IMR-90 (cell line): ENCODE results near the gene LIMS3. TPM values are rescaled to one million over a fixed set of nuclear protein-coding genes. Genes with fewer than 3 reads are reported as not detected.
"Not testable (repeated sequence)": the region's sequence is repeated elsewhere in the genome, so short reads cannot be mapped to it uniquely, and the experiment has no call there.

Experiments
- ATAC-seq: fragments of 200-7000 bp; cut with Tn5 transposase; 2 replicates; pipeline ENCODE4 v1.9.1; 2020; ENCODE audit warnings: low read depth, mild to moderate bottlenecking, moderate library complexity
- BruUV-seq: library from RNA; stranded (reverse); fragments of 400-500 nt; replicated peaks from 2 replicates; lab custom pipeline; 2021; lab: Mats Ljungman, UMichigan
- CTCF ChIA-PET: fragments of 300-600 bp; formaldehyde crosslinking; extraction: SDS; loops from one replicate; lab custom pipeline; 2021; ENCODE audit warnings: antibody characterized with exemption; lab: Yijun Ruan, JAX
- POLR2A ChIA-PET: fragments of 300-600 bp; sonication (Branson Sonifier 250); formaldehyde crosslinking; loops from one replicate; lab custom pipeline; 2022; ENCODE audit warnings: antibody characterized with exemption; ENCODE audit not compliant: unreplicated experiment; lab: Charles Lee
- DNase-seq: peaks from one replicate; pipeline ENCODE4 v3.0.0; 2013
- H2AFZ ChIP-seq: replicated peaks from 2 replicates; pipeline ENCODE3; 2013; ENCODE audit warnings: low read length, mild to moderate bottlenecking; ENCODE audit not compliant: poor library complexity
- H2AK5ac ChIP-seq: 2 replicates; pipeline ENCODE4 v1.6.1; 2013; ENCODE audit warnings: low read depth, low read length, inconsistent platforms
- H2AK9ac ChIP-seq: replicated peaks from 2 replicates; pipeline ENCODE3; 2013; ENCODE audit warnings: mild to moderate bottlenecking, low read depth, low read length, moderate library complexity; ENCODE audit not compliant: poor library complexity
- H2BK120ac ChIP-seq: 2 replicates; pipeline ENCODE4 v1.6.1; 2013; ENCODE audit warnings: low read depth, low read length, inconsistent platforms
- H2BK15ac ChIP-seq: 3 replicates; pipeline ENCODE4 v1.6.1; 2013; ENCODE audit warnings: low read depth, low read length, inconsistent platforms
- H2BK20ac ChIP-seq: 2 replicates; pipeline ENCODE4 v1.6.1; 2013; ENCODE audit warnings: low read depth, mild to moderate bottlenecking, inconsistent platforms, low read length, moderate library complexity
- H2BK5ac ChIP-seq: 2 replicates; pipeline ENCODE4 v1.6.1; 2013; ENCODE audit warnings: mild to moderate bottlenecking, low read depth, low read length, inconsistent platforms; ENCODE audit not compliant: poor library complexity, severe bottlenecking
- H3K14ac ChIP-seq: replicated peaks from 2 replicates; pipeline ENCODE4 v1.6.1; 2013; ENCODE audit warnings: low read depth, low read length, inconsistent platforms
- H3K18ac ChIP-seq: 2 replicates; pipeline ENCODE4 v1.6.1; 2013; ENCODE audit warnings: low read depth, low read length, control low read depth
- H3K23ac ChIP-seq: 2 replicates; pipeline ENCODE4 v1.6.1; 2013; ENCODE audit warnings: low read depth, low read length, inconsistent platforms
- H3K27ac ChIP-seq: 2 replicates; pipeline ENCODE4 v1.5.1; 2013; ENCODE audit warnings: mild to moderate bottlenecking, control low read depth, low read length; ENCODE audit not compliant: insufficient read depth
- H3K27me3 ChIP-seq: 2 replicates; pipeline ENCODE4 v1.6.1; 2013; ENCODE audit warnings: low read length; ENCODE audit not compliant: control insufficient read depth, insufficient read depth
- H3K36me3 ChIP-seq: 2 replicates; pipeline ENCODE4 v1.6.1; 2013; ENCODE audit warnings: low read length, mixed read lengths; ENCODE audit not compliant: control insufficient read depth, insufficient read depth
- H3K4ac ChIP-seq: 2 replicates; pipeline ENCODE4 v1.6.1; 2013; ENCODE audit warnings: low read depth, low read length, inconsistent platforms
- H3K4me1 ChIP-seq: 2 replicates; pipeline ENCODE4 v1.6.1; 2013; ENCODE audit warnings: low read length, mixed read lengths; ENCODE audit not compliant: control insufficient read depth, insufficient read depth
- H3K4me2 ChIP-seq: 2 replicates; pipeline ENCODE4 v1.6.1; 2013; ENCODE audit warnings: low read depth, mild to moderate bottlenecking, control low read depth, low read length, moderate library complexity
- H3K4me3 ChIP-seq: 2 replicates; pipeline ENCODE4 v1.5.1; 2013; ENCODE audit warnings: low read depth, mild to moderate bottlenecking, control low read depth, low read length, moderate library complexity; ENCODE audit not compliant: insufficient read depth
- H3K56ac ChIP-seq: 2 replicates; pipeline ENCODE4 v1.6.1; 2013; ENCODE audit warnings: low read length, inconsistent platforms; ENCODE audit not compliant: insufficient read depth; ENCODE audit errors: extremely low read depth
- H3K79me1 ChIP-seq, 2 experiments: 2 replicates each; pipeline ENCODE4 v1.6.1; 2013; ENCODE audit warnings: low read length in 2 of 2, inconsistent platforms in 1 of 2, low read depth in 1 of 2
- H3K9ac ChIP-seq: 2 replicates; pipeline ENCODE4 v1.6.1; 2013; ENCODE audit warnings: low read depth, low read length, control low read depth
- H3K9me1 ChIP-seq: 2 replicates; pipeline ENCODE4 v1.6.1; 2013; ENCODE audit warnings: low read length, inconsistent platforms; ENCODE audit not compliant: insufficient read depth
- H3K9me3 ChIP-seq: 2 replicates; pipeline ENCODE4 v1.6.1; 2013; ENCODE audit warnings: low read length; ENCODE audit not compliant: control insufficient read depth, insufficient read depth
- H4K20me1 ChIP-seq: 2 replicates; pipeline ENCODE4 v1.6.1; 2013; ENCODE audit warnings: low read length, inconsistent platforms; ENCODE audit not compliant: insufficient read depth
- H4K5ac ChIP-seq: 2 replicates; pipeline ENCODE4 v1.6.1; 2013; ENCODE audit warnings: mild to moderate bottlenecking, low read depth, low read length, control low read depth
- H4K8ac ChIP-seq, 2 experiments: 2 replicates each; pipeline ENCODE4 v1.6.1; 2013; ENCODE audit warnings: low read depth in 2 of 2, low read length in 2 of 2, control low read depth in 1 of 2, inconsistent platforms in 1 of 2
- H4K91ac ChIP-seq: 2 replicates; pipeline ENCODE4 v1.6.1; 2013; ENCODE audit warnings: low read depth, low read length, inconsistent platforms; ENCODE audit not compliant: insufficient read depth
- WGBS, 2 experiments: methylation state at CpG; one replicate each; pipeline versions ENCODE4 v1.1.5 to v1.1.7; 2013; ENCODE audit warnings: missing lambda C conversion rate in 2 of 2; ENCODE audit not compliant: insufficient read length in 1 of 2; ENCODE audit errors: extremely low coverage in 2 of 2; 5-methylcytosine and 5-hydroxymethylcytosine counted together
- dilution Hi-C: fragments of 300-500 bp; cut with HindIII; formaldehyde crosslinking; loops from one replicate; pipeline ENCODE4 v1.14.3; 2018; ENCODE audit warnings: low sequenced_read_pairs; ENCODE audit not compliant: unreplicated experiment
- in situ Hi-C: fragments of 300-500 bp; cut with MboI; formaldehyde crosslinking; loops from 3 replicates; pipeline ENCODE4 v1.14.3; 2019; ENCODE audit warnings: low sequenced_read_pairs, inconsistent platforms, mixed read lengths
- intact Hi-C: fragments of 100-400 bp; cut with micrococcal nuclease; formaldehyde crosslinking; loops from 2 replicates; pipeline ENCODE4 v1.10.0; 2022
- polyA plus RNA-seq, 3 experiments: library from polyadenylated mRNA; depleted of rRNA; stranded (reverse); fragments of >200 nt; gene quantifications; 2 replicates each; pipeline ENCODE4 v1.2.3, GENCODE V29; 2012; ENCODE audit warnings: low replicate concordance in 1 of 3
- total RNA-seq: library from RNA; depleted of rRNA; stranded (reverse); fragments of >200 nt; gene quantifications from 2 replicates; pipeline ENCODE4 v1.2.3, GENCODE V29; 2012

Gene LIMS3
- total and polyA plus RNA-seq, 2 of the 4 experiments (the other 2 are of a cell fraction), result 0.44 to 12.7 TPM

GRCh38 chr2:109945362-109945761 is 46.9 kb downstream of the LIMS3 start:
- DNase-seq, H3K9ac ChIP-seq, H4K8ac ChIP-seq, H3K36me3 ChIP-seq, H3K9me3 ChIP-seq, H3K14ac ChIP-seq, POLR2A ChIA-PET, H3K79me1 ChIP-seq, H3K27ac ChIP-seq, ATAC-seq, H3K56ac ChIP-seq, H2BK15ac ChIP-seq, dilution Hi-C loops, BruUV-seq, H2AFZ ChIP-seq, H3K27me3 ChIP-seq, H3K4me2 ChIP-seq, H3K4ac ChIP-seq, H4K20me1 ChIP-seq, H2BK5ac ChIP-seq, H4K91ac ChIP-seq, intact Hi-C loops, H2AK5ac ChIP-seq, H2BK20ac ChIP-seq, H3K9me1 ChIP-seq, H3K4me3 ChIP-seq, H2AK9ac ChIP-seq, in situ Hi-C loops, H3K4me1 ChIP-seq, CTCF ChIA-PET, H3K23ac ChIP-seq, H4K5ac ChIP-seq, H3K18ac ChIP-seq, H2BK120ac ChIP-seq: not testable (repeated sequence)
- WGBS, 2 experiments, result no CpG with 5 or more reads among the region's 3 CpGs

GRCh38 chr2:109947262-109947958 is 48.9 kb downstream of the LIMS3 start:
- H3K18ac ChIP-seq, intact Hi-C loops, BruUV-seq, H3K36me3 ChIP-seq, H3K56ac ChIP-seq, dilution Hi-C loops, H2BK20ac ChIP-seq, H4K20me1 ChIP-seq, H4K91ac ChIP-seq, H2BK15ac ChIP-seq, H3K27ac ChIP-seq, H2BK120ac ChIP-seq, in situ Hi-C loops, CTCF ChIA-PET, H2AK9ac ChIP-seq, H3K4ac ChIP-seq, POLR2A ChIA-PET, H4K5ac ChIP-seq, H3K4me3 ChIP-seq, DNase-seq, H3K9me3 ChIP-seq, H3K9ac ChIP-seq, H3K9me1 ChIP-seq, H3K14ac ChIP-seq, H2AK5ac ChIP-seq, H2AFZ ChIP-seq, H2BK5ac ChIP-seq, H4K8ac ChIP-seq, H3K79me1 ChIP-seq, H3K27me3 ChIP-seq, H3K4me2 ChIP-seq, H3K4me1 ChIP-seq, H3K23ac ChIP-seq: not testable (repeated sequence)
- peak; percentile 48; the same call in 1 of the 2 replicates for ATAC-seq
- WGBS, 2 experiments, result no CpG with 5 or more reads among the region's 71 CpGs
